Smooth muscle cell (in vitro differentiated cells): ENCODE data around the gene BMPER. TPM values are rescaled to one million over a fixed set of nuclear protein-coding genes. Genes with fewer than 3 reads are reported as not detected.

ENCODE experiments used
- DNase-seq: peaks from one replicate; lab custom pipeline; 2025; ENCODE audit not compliant: unreplicated experiment; lab: John Stamatoyannopoulos, UW
- H2AFZ ChIP-seq: fragments of 200-600 bp; sonication (generic); 2 replicates; pipeline ENCODE4 v1.6.0; 2016; ENCODE audit warnings: antibody characterized with exemption, low read depth, mild to moderate bottlenecking
- H3F3A ChIP-seq: fragments of 200-600 bp; sonication (generic); 2 replicates; pipeline ENCODE4 v1.6.0; 2017; ENCODE audit warnings: antibody characterized with exemption, low read depth
- H3K27ac ChIP-seq: fragments of 200-600 bp; sonication (generic); 2 replicates; pipeline ENCODE4 v1.5.1; 2016; ENCODE audit warnings: low read depth, mild to moderate bottlenecking
- H3K27me3 ChIP-seq: fragments of 200-600 bp; sonication (generic); 2 replicates; pipeline ENCODE4 v1.6.1; 2016; ENCODE audit warnings: low read depth, mild to moderate bottlenecking
- H3K36me3 ChIP-seq: fragments of 200-600 bp; sonication (generic); 2 replicates; pipeline ENCODE4 v1.5.1; 2016; ENCODE audit warnings: low read depth
- H3K4me1 ChIP-seq: fragments of 200-600 bp; sonication (generic); 2 replicates; pipeline ENCODE4 v1.5.1; 2016; ENCODE audit warnings: low read depth
- H3K4me2 ChIP-seq: fragments of 200-600 bp; sonication (generic); 2 replicates; pipeline ENCODE4 v1.6.0; 2016; ENCODE audit warnings: mild to moderate bottlenecking
- H3K4me3 ChIP-seq: fragments of 200-600 bp; sonication (generic); 2 replicates; pipeline ENCODE4 v1.5.1; 2016; ENCODE audit warnings: mild to moderate bottlenecking
- H3K79me2 ChIP-seq: fragments of 200-600 bp; sonication (generic); 2 replicates; pipeline ENCODE4 v1.6.0; 2016; ENCODE audit warnings: low read depth, mild to moderate bottlenecking
- H3K9ac ChIP-seq: fragments of 200-600 bp; sonication (generic); 2 replicates; pipeline ENCODE4 v1.6.0; 2016; ENCODE audit warnings: low read depth
- H3K9me3 ChIP-seq: fragments of 200-600 bp; sonication (generic); replicated peaks from 2 replicates; pipeline ENCODE4 v1.5.1; 2016; ENCODE audit warnings: low read depth
- H4K20me1 ChIP-seq: fragments of 200-600 bp; sonication (generic); 2 replicates; pipeline ENCODE4 v1.6.0; 2016; ENCODE audit warnings: low read depth
- CTCF ChIP-seq: fragments of 200-600 bp; sonication (generic); IDR thresholded peaks from 2 replicates; pipeline ENCODE4 v1.5.1; 2017; ENCODE audit warnings: borderline replicate concordance, mild to moderate bottlenecking, antibody characterized with exemption; ENCODE audit not compliant: insufficient read depth, poor library complexity, severe bottlenecking
- whole genome bisulfite sequencing: methylation state at CpG from one replicate; pipeline ENCODE4 v1.1.7; 2016; ENCODE audit warnings: low lambda C conversion rate; 5-methylcytosine and 5-hydroxymethylcytosine counted together
- polyA plus RNA-seq: library from polyadenylated mRNA; unstranded; fragments of >200 nt; fragmentation: Nextera tagmentation; extraction: Ambion mirVana; gene quantifications from 2 replicates; pipeline ENCODE4 v1.2.1, GENCODE V29; 2016
- total RNA-seq: library from RNA; depleted of rRNA; stranded (reverse); fragments of >200 nt; gene quantifications from 2 replicates; pipeline ENCODE4 v1.2.3, GENCODE V29; 2014

Gene BMPER
- total and polyA plus RNA-seq, 2 experiments from 2014 or later = 3.0 to 21.9 TPM

GRCh38 chr7:33932832-33933468 lies 27.6 kb downstream of the BMPER start:
- H3K4me3 ChIP-seq = no peak overlapping the region
- 22% methylated on average over 15 of the region's 15 CpGs for WGBS

GRCh38 chr7:33933611-33934281 lies 28.4 kb downstream of the BMPER start:
- Histone ChIP-seq H3K27me3 (no peaks in the 10 kb centered on the region), H3K4me3 (no peak overlapping the region), H3K79me2 (no peaks in the 10 kb centered on the region), H3K9ac (peak overlapping the region; percentile 51), H3K36me3 (no peaks in the 10 kb centered on the region), H3F3A (no peaks in the 10 kb centered on the region), H3K4me2 (peak overlapping the region; percentile 81), H3K27ac (peak overlapping the region; percentile 87), H4K20me1 (no peaks in the 10 kb centered on the region), H2AFZ (no peak overlapping the region), H3K9me3 (no peaks in the 10 kb centered on the region), H3K4me1 (peaks cover 6% of the 10 kb centered on the region)
- TF ChIP-seq CTCF = no peak
- no peak for DNase-seq
- WGBS = 23% methylated on average over 4 of the region's 4 CpGs

More at GRCh38 chr7:33932832-33933468, 27.6 kb downstream of the BMPER start:
- DNase-seq = peak; percentile 50
- H3K79me2 ChIP-seq = no peaks in the 10 kb centered on the region
- H3K27me3 ChIP-seq = no peaks in the 10 kb centered on the region
- H3K4me2 ChIP-seq = peak overlapping the region; percentile 81
- H3K9me3 ChIP-seq = no peaks in the 10 kb centered on the region
- H4K20me1 ChIP-seq = no peaks in the 10 kb centered on the region
- no peaks in the 10 kb centered on the region for H3F3A ChIP-seq
- H3K27ac ChIP-seq = peak overlapping the region; percentile 87
- peaks cover 6% of the 10 kb centered on the region for H3K4me1 ChIP-seq
- H2AFZ ChIP-seq = no peak overlapping the region
- TF ChIP-seq CTCF = peak; percentile 97
- H3K9ac ChIP-seq = peak overlapping the region; percentile 51
- no peaks in the 10 kb centered on the region for H3K36me3 ChIP-seq

GRCh38 chr7:33934391-33934790 lies 29.1 kb downstream of the BMPER start:
- peaks cover 6% of the 10 kb centered on the region for H3K4me1 ChIP-seq
- no peaks in the 10 kb centered on the region for H3K27me3 ChIP-seq
- H3K79me2 ChIP-seq = no peaks in the 10 kb centered on the region
- no peaks in the 10 kb centered on the region for H3F3A ChIP-seq
- H3K9me3 ChIP-seq = no peaks in the 10 kb centered on the region
- H3K4me2 ChIP-seq = no peak overlapping the region
- H3K4me3 ChIP-seq = no peak overlapping the region
- no peak overlapping the region for H3K9ac ChIP-seq
- WGBS = 92% methylated on average over 2 of the region's 2 CpGs
- no peak for DNase-seq
- no peaks in the 10 kb centered on the region for H4K20me1 ChIP-seq
- peak overlapping the region; percentile 87 for H3K27ac ChIP-seq
- TF ChIP-seq CTCF = no peak
- H3K36me3 ChIP-seq = no peaks in the 10 kb centered on the region
- H2AFZ ChIP-seq = no peak overlapping the region
